T-helper 2 cell treated with Interferon-gamma antibody and Interleukin-4, amounts not matched to agents 100 ng/mL and 5 ng/mL, for 36 hours (primary cell): ENCODE results near the gene IQGAP1. TPM values are rescaled to one million over a fixed set of nuclear protein-coding genes. Genes with fewer than 3 reads are reported as not detected.
"Not testable (repeated sequence)": the region's sequence is repeated elsewhere in the genome, so short reads cannot be mapped to it uniquely, and the experiment has no call there.

Experiments
- intact Hi-C: fragments of 100-400 bp; cut with micrococcal nuclease; formaldehyde crosslinking; loops from one replicate; pipeline ENCODE4 v1.15.1; 2023
- total RNA-seq: library from RNA; stranded (reverse); gene quantifications from 2 replicates; pipeline ENCODE4 v1.2.3, GENCODE V29; 2022

Gene IQGAP1
- total RNA-seq: 212 and 216 TPM in 2 replicates

GRCh38 chr15:90387534-90388461, at the start of gene IQGAP1:
Gene IQGAP1 (plus strand): TSS chr15:90388242. CDS start chr15:90388342, 100 bp downstream.
- intact Hi-C loops: loop anchor here (1.0 kb wide), 7 partner anchors 10 to 548 kb away; partner anchors contain the start of genes GDPGP1, UNC45A and ZNF774

GRCh38 chr15:90338532-90338931, 49.5 kb upstream of the IQGAP1 start:
- intact Hi-C loops: no loop called here

- intact Hi-C loops: no loop called here
Measured at GRCh38 chr15:90340345-90340744, 47.7 kb upstream of the IQGAP1 start.

DNA sequence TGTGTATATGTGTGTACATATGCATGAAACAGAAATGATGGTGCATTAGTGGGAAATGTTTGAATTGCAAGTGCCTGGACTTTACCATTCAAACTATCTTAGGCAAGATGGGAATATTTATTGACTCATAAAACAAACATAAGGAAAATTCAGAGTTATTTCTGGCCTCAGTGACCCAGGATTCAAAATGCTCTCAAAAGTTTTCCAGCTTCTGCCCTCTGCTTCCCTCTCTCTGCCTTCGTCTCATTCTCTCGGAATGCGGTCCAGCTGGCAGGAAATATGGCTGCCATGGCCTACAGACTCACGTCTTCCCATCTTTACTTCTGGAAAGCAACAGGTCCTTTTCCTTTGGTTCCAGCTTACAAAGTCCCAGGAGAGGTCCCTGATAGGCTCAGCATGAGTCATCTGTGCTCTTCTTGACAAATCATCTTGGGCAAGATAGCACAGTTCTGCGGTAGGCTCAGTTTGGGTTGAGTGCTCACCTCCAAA, 44.7 kb upstream of the IQGAP1 start:
- intact Hi-C loops: no loop called here

DNA sequence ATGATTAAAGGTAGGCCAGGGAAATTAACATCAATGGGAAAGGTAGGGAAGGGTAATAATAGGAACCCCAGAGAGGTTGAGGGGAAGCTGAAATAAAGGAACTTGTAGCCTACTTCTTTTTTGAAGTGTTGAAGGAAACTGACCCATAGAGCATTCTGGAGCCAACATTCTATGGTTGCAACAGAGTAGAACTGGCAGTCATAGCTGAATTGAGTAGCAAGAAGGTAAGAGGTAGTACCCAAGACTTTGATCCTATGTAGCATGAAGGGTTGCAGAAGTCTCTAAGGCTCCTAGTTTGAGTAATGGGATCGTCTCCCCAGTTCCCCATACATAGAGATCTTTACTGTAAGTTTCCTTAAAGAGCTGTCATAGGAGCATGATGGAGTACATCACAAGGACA, 43.4 kb upstream of the IQGAP1 start:
- intact Hi-C loops: no loop called here

DNA sequence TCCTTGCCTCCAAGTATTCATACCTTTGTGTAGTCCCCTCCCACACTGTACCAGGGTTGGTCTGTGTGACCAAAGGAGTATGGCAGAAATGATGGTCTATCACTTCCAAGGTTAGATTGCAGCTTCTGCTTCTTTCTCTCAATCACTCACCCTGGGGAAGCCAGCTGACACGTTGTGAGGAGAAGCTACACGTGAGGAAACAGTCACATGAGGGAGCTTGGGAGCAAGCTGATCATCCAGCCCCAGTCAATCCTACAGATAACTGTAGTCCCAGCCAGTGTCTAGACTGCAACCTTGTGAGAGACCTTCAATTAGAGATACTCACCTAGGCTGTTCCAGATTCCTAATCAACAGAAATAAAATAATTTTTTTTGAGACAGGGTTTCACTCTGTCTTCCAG, 42.2 kb upstream of the IQGAP1 start:
- intact Hi-C loops: no loop called here

- intact Hi-C loops: not testable (repeated sequence)
Measured at GRCh38 chr15:90347431-90348065, 40.5 kb upstream of the IQGAP1 start.

DNA sequence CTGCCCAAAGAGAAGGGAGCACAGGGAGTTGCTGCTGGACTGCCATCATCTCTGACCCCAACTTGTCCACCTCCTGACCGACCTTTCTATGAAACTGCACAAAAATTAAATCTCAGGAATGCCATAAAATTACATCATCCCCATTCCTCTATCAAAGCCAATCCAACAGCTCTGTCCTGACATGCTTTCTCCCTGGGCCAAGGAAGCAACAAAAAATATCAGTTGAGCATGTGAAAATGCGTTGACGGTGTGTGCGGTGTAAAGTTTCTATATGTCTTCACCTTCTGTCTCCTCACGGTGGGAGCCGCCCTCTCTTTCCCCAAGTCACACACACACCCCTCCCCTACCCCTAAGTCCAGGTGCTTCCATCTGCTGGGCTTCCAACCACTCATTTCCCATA, 39.6 kb upstream of the IQGAP1 start:
- intact Hi-C loops: no loop called here

DNA sequence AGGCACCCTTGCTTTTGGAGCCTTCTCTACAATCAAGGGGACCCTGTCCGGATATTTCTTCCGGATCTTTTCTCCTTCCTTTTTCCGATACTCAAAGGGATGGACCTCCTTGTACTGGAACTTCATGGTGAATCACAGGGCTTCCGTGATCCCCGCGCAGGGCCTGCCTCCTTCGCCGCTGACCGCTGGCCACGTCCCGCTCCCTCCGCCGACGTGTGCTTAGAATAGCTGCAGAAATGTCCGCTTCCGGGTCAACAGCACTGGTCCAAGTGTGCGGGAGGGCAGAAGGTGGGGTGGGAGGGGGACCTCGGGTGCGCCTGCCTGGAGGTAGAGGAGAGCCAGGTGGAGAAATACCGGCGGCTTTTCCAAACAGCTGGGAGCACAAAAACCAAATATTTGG, 39.0 kb upstream of the IQGAP1 start:
- intact Hi-C loops: no loop called here

- intact Hi-C loops: loop anchor here (5.0 kb wide), 1 partner anchor 43 kb away; no protein-coding TSS in a partner anchor
Measured at GRCh38 chr15:90349821-90350220, 38.2 kb upstream of the IQGAP1 start.

GRCh38 chr15:90351479-90352106, 36.4 kb upstream of the IQGAP1 start:
- intact Hi-C loops: loop anchor here (1.0 to 5.0 kb wide), 2 partner anchors 37 to 44 kb away; partner anchors contain the start of gene IQGAP1

DNA sequence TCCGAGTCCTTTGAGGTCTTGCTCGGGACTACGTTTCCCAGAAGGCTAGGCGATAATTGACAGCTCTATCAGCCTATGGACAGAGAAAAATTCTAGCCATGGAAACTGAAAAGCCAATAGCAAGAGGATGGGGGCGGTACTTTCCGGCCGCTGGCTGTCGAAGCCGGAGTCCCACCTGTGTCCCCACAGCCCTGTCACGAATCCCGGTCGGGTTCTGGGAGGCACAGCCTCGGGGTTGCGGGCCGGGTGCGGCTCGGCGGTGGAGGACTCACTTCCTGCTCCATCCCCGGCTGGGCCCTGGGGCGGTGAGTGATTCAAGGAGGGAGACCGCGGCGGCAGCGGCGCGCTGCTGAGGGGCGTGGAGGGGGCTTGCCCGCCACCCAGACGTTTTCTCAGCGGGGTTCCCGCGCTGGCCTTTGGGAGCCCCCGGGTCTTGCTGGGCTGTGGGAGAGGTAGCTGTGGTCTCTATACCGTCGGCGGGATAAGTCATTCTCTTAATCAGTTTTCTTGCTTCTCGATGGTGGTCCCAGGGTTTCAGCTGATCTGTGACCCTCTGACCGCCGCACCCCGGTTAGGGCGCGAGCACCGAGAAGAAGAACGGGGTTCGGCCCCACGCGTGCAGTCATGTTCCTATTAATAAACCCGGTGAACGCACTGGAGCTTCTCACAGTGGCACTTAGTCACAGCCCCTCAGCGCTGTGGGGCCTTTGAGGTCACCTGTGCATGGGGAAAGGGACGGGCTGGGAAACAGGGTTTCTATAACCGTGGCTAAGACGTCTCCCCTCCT, 35.7 kb upstream of the IQGAP1 start, which contains the start of gene ZNF774:
TSS of gene ZNF774 (plus strand) at position 178 of the 787 bp plus-strand sequence. CDS start 2,377 bp downstream, outside the sequence.
- intact Hi-C loops: loop anchor here (1.0 to 5.0 kb wide), 2 partner anchors 36 to 45 kb away; partner anchors contain the start of gene IQGAP1

DNA sequence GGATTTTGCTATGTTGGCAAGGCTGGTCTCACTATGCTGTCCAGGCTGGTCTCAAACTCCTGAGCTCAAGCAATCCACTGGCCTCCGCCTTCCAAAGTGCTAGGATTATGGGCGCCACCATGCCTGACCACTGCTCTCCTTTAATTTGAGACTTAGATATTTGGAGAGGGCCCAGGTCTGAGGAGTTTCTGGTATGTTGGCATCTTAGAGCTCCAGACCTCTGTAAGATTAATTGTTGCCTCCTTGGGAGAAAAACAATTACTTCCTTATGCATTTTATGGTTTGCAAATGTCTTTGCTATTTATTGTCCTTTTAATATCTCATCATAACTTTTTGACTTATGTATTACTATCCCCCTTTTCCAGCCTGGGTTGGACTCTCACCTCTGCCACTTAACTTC, 33.1 kb upstream of the IQGAP1 start:
- intact Hi-C loops: loop anchor here (5.0 kb wide), 1 partner anchor 48 kb away; no protein-coding TSS in a partner anchor

DNA sequence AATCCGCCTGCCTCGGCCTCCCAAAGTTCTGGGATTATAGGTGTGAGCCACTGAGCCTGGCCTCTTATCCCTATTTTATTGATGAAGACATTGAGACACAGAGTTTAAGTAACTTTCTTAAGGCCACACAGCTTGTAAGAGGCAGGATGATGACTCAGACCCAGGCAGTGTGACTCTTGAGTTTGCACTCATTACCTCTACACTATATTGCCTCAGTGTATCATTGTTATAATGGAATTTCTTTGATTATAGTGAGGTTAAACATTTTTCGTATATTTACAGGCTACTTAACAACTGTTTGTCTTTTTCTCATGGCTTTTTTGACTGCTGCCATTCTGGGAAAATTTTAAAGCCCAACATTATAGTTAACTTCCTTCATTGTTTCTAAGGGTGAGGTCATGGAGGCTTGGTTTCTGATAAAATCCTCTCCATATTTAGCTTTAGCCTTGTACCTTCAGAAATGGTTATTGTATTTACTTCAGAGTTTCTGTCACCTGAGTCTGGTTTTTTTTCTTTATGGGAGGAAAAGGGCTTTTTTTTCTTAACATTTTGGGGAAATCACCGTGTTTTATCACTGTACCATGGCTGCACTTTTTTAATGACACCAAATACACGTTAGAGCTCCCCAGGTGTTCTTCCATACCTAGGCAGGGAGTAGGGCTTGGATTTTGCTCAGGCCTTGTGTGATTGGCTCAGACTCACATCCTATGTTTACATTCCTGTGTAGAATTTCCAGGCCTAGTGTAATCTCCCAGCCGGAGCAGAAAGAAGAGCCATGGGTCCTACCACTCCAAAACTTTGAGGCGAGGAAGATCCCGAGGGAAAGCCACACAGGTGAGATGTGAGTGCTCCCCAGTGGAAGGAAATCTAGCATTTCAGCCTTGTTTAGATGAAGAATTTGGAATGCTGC, 29.7 kb upstream of the IQGAP1 start:
- intact Hi-C loops: no loop called here

DNA sequence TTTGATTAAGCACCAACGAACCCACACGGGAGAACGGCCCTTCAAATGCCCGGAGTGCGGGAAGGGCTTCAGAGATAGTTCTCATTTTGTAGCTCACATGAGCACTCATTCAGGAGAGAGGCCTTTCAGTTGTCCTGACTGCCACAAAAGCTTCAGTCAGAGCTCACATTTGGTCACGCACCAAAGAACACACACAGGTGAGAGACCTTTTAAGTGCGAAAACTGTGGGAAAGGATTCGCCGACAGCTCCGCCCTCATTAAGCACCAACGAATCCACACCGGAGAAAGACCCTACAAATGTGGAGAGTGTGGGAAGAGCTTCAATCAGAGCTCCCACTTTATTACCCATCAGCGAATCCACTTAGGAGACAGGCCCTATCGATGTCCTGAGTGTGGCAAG, 27.3 kb upstream of the IQGAP1 start:
- intact Hi-C loops: no loop called here

DNA sequence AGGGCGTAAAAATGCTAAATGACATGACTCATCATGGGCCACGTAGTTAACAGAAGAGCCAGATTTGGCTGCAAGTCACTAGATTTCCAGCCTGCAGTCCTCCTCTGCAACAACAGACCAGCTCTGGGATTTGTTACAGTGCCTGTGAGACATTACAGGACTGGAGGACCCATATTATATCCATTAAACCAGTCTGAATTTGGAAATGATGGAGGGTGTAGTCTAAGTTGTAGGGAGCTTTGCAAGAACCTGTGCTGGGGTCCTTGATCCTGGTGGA, 25.2 kb upstream of the IQGAP1 start:
- intact Hi-C loops: loop anchor here (1.0 to 2.0 kb wide), 5 partner anchors 14 to 119 kb away; partner anchors contain the start of gene IQGAP1

DNA sequence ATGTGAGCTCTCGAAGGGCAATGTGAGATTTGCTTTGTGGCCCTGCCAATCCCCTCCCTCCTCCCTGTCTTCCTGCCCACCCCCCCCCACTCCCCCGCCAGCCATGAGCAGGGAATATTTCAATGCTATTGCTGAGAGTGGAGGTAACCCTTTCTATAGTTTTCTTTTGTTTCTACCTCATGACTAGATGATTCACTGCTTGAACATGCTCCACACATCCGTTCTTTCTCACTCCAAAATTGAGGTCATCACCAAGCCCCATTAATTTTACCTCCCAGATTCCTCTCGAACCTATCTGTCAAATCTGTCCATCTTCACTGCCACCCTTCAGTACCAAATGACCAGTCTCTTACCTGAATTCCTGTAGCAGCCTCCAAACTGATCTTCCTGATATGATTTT, 23.8 kb upstream of the IQGAP1 start:
- intact Hi-C loops: no loop called here

GRCh38 chr15:90365414-90366055, 22.5 kb upstream of the IQGAP1 start:
- intact Hi-C loops: no loop called here

GRCh38 chr15:90367576-90367975, 20.5 kb upstream of the IQGAP1 start:
- intact Hi-C loops: no loop called here
